Common myeloid progenitor, CD34-positive (primary cell): Measurements from ENCODE around the gene BNIPL.

Source experiments
- CTCF ChIA-PET: fragments of 350-600 bp; sonication (Branson Sonifier 250); formaldehyde crosslinking; loops from one replicate; lab custom pipeline; 2021; ENCODE audit warnings: antibody characterized with exemption; lab: Charles Lee
- POLR2A ChIA-PET: fragments of 350-600 bp; sonication (Branson Sonifier 250); formaldehyde crosslinking; loops from one replicate; lab custom pipeline; 2021; ENCODE audit warnings: antibody characterized with exemption; lab: Charles Lee
- DNase-seq, 3 donors: peaks; one replicate each; pipeline versions ENCODE4 v3.0.0 to v3.0.0-alpha.2; 2013
- H3K27ac ChIP-seq, 2 experiments: 1 replicate in 1 of 2; 2 replicates in 1 of 2; pipeline ENCODE4 v1.7.0; 2013; ENCODE audit warnings: inconsistent platforms in 2 of 2, low read length in 2 of 2, mild to moderate bottlenecking in 2 of 2, low read depth in 1 of 2, moderate library complexity in 1 of 2; ENCODE audit not compliant: severe bottlenecking in 2 of 2, insufficient read depth in 1 of 2, poor library complexity in 1 of 2
- H3K27me3 ChIP-seq, 5 experiments: replicated peaks in 2 of 5; 1 replicate in 3 of 5; 2 replicates in 2 of 5; pipeline versions ENCODE4 v1.6.1 to v1.7.0; 2013; ENCODE audit warnings: low read length in 4 of 5, mild to moderate bottlenecking in 2 of 5, moderate library complexity in 2 of 5, inconsistent platforms in 1 of 5; ENCODE audit not compliant: insufficient read depth in 5 of 5, control insufficient read depth in 4 of 5
- H3K36me3 ChIP-seq, 4 experiments: 1 replicate in 2 of 4; 2 replicates in 2 of 4; pipeline versions ENCODE4 v1.6.1 to v1.7.0; 2013; ENCODE audit warnings: low read length in 3 of 4, control low read depth in 1 of 4, mild to moderate bottlenecking in 1 of 4; ENCODE audit not compliant: control insufficient read depth in 4 of 4, insufficient read depth in 4 of 4
- H3K4me1 ChIP-seq, 4 experiments: 1 replicate in 3 of 4; 2 replicates in 1 of 4; pipeline versions ENCODE4 v1.6.1 to v1.7.1; 2013; ENCODE audit warnings: low read length in 3 of 4, mild to moderate bottlenecking in 3 of 4, control low read depth in 1 of 4, inconsistent platforms in 1 of 4, moderate library complexity in 1 of 4; ENCODE audit not compliant: control insufficient read depth in 4 of 4, insufficient read depth in 4 of 4; ENCODE audit errors: control extremely low read depth in 1 of 4
- H3K4me3 ChIP-seq, 7 experiments: 1 replicate in 4 of 7; 2 replicates in 3 of 7; pipeline versions ENCODE4 v1.5.1 to v1.7.0; 2013; ENCODE audit warnings: mild to moderate bottlenecking in 7 of 7, low read length in 6 of 7, moderate library complexity in 6 of 7, inconsistent platforms in 2 of 7, low read depth in 2 of 7, control low read depth in 1 of 7; ENCODE audit not compliant: insufficient read depth in 4 of 7, control insufficient read depth in 1 of 7; ENCODE audit errors: extremely low read depth in 1 of 7
- H3K9me3 ChIP-seq, 5 experiments: 1 replicate in 4 of 5; 2 replicates in 1 of 5; pipeline versions ENCODE4 v1.6.1 to v1.7.1; 2013; ENCODE audit warnings: low read length in 4 of 5, mild to moderate bottlenecking in 2 of 5, inconsistent platforms in 1 of 5, low read depth in 1 of 5, moderate library complexity in 1 of 5; ENCODE audit not compliant: control insufficient read depth in 4 of 5, insufficient read depth in 2 of 5; ENCODE audit errors: control extremely low read depth in 1 of 5
- WGBS: methylation state at CpG from one replicate; pipeline ENCODE4 v1.1.5; 2013; ENCODE audit not compliant: insufficient coverage; 5-methylcytosine and 5-hydroxymethylcytosine counted together

BNIPL gene

GRCh38 chr1:150997126-150997872 is 39.1 kb upstream of the BNIPL start:
- peaks cover 5 to 33% (median 23%) of the 10 kb centered on the region in 4 experiments for H3K36me3 ChIP-seq
- POLR2A ChIA-PET = interaction anchor here (0.6 to 1.2 kb wide), 2 partner anchors 9 to 59 kb away, joined by 3 read pairs; partner anchors contain the start of gene MINDY1
- WGBS = 96% methylated on average over 18 of the region's 20 CpGs

GRCh38 chr1:150997949-150998348 is 38.4 kb upstream of the BNIPL start:
- Histone ChIP-seq H3K4me1 (peaks cover 17 to 46% (median 44%) of the 10 kb centered on the region in 4 experiments), H3K27me3 (no peaks in the 10 kb centered on the region), H3K36me3 (peaks cover 5 to 36% (median 23%) of the 10 kb centered on the region in 4 experiments), H3K4me3 (no peak overlapping the region), H3K27ac (no peak overlapping the region), H3K9me3 (no peaks in the 10 kb centered on the region)
- WGBS = 70% methylated on average over 4 of the region's 5 CpGs
- ChIA-PET POLR2A (interaction anchor here (0.6 to 1.2 kb wide), 2 partner anchors 8 to 58 kb away, joined by 3 read pairs; partner anchors contain the start of gene MINDY1), CTCF (interaction anchor here (1.8 to 12.3 kb wide), 5 partner anchors 8 to 157 kb away, joined by 3 to 235 read pairs (median 7); partner anchors contain the start of genes ANXA9, MINDY1 and SETDB1)
- no peak for DNase-seq

More at GRCh38 chr1:150997126-150997872, 39.1 kb upstream of the BNIPL start:
- CTCF ChIA-PET = interaction anchor here (1.0 to 12.3 kb wide), 6 partner anchors 8 to 158 kb away, joined by 3 to 235 read pairs (median 6); partner anchors contain the start of genes ANXA9, MINDY1 and SETDB1
- DNase-seq = no peak
- H3K27ac ChIP-seq = no peak overlapping the region
- H3K27me3 ChIP-seq = no peaks in the 10 kb centered on the region
- no peak overlapping the region for H3K4me3 ChIP-seq
- no peaks in the 10 kb centered on the region for H3K9me3 ChIP-seq
- peaks cover 12 to 40% (median 37%) of the 10 kb centered on the region in 4 experiments for H3K4me1 ChIP-seq

- H3K9me3 ChIP-seq = no peaks in the 10 kb centered on the region
- H3K36me3 ChIP-seq = peaks cover 5 to 36% (median 23%) of the 10 kb centered on the region in 4 experiments
- H3K27me3 ChIP-seq = no peaks in the 10 kb centered on the region
- peaks cover 20 to 58% (median 55%) of the 10 kb centered on the region in 4 experiments for H3K4me1 ChIP-seq
- POLR2A ChIA-PET = interaction anchor here (0.5 to 0.6 kb wide), 2 partner anchors 14 to 30 kb away, joined by 3 read pairs; no protein-coding TSS in a partner anchor
- peak; percentile 68 to 92 (median 90) for DNase-seq
- H3K4me3 ChIP-seq = peak overlapping the region in 2 of 7 experiments; percentile 48 to 50
- H3K27ac ChIP-seq = peak overlapping the region; percentile 41 to 79
- CTCF ChIA-PET = interaction anchor here (0.9 to 12.3 kb wide), 6 partner anchors 6 to 156 kb away, joined by 3 to 235 read pairs (median 5); partner anchors contain the start of genes ANXA9 and MINDY1
- 3% methylated on average over 6 of the region's 17 CpGs for WGBS
Observed at GRCh38 chr1:150999051-150999674, 37.2 kb upstream of the BNIPL start.

GRCh38 chr1:150999926-151000325 is 36.5 kb upstream of the BNIPL start:
- ChIA-PET CTCF (interaction anchor here (0.5 to 12.3 kb wide), 4 partner anchors 9 to 166 kb away, joined by 3 to 235 read pairs (median 5); partner anchors contain the start of genes ANXA9, LYSMD1 and SCNM1), POLR2A (interaction anchor here (0.5 kb wide), 2 partner anchors 30 to 70 kb away, joined by 3 read pairs; no protein-coding TSS in a partner anchor)
- peak overlapping the region in 1 of 7 experiments; percentile 50 for H3K4me3 ChIP-seq
- H3K36me3 ChIP-seq = peaks cover 5 to 36% (median 23%) of the 10 kb centered on the region in 4 experiments
- H3K4me1 ChIP-seq = peaks cover 21 to 65% (median 61%) of the 10 kb centered on the region in 4 experiments
- H3K27ac ChIP-seq = peak overlapping the region; percentile 41 to 79
- no peak for DNase-seq
- WGBS = 0% methylated on average over 1 of the region's 2 CpGs
- no peaks in the 10 kb centered on the region for H3K27me3 ChIP-seq
- H3K9me3 ChIP-seq = no peaks in the 10 kb centered on the region

GRCh38 chr1:151000408-151000807 is 36.0 kb upstream of the BNIPL start:
- 100% methylated on average over 3 of the region's 3 CpGs for WGBS
- Histone ChIP-seq H3K4me1 (peaks cover 21 to 70% (median 66%) of the 10 kb centered on the region in 4 experiments), H3K4me3 (no peak overlapping the region), H3K27me3 (no peaks in the 10 kb centered on the region), H3K36me3 (peaks cover 3 to 32% (median 21%) of the 10 kb centered on the region in 4 experiments), H3K27ac (no peak overlapping the region), H3K9me3 (no peaks in the 10 kb centered on the region)
- DNase-seq = no peak
- POLR2A ChIA-PET = interaction anchor here (0.5 kb wide), 1 partner anchor 70 kb away, joined by 3 read pairs; no protein-coding TSS in a partner anchor
- CTCF ChIA-PET = interaction anchor here (0.5 to 12.3 kb wide), 4 partner anchors 9 to 166 kb away, joined by 3 to 235 read pairs (median 5); partner anchors contain the start of genes ANXA9, LYSMD1 and SCNM1

- DNase-seq = no peak
- Histone ChIP-seq H3K4me1 (peaks cover 27 to 81% (median 76%) of the 10 kb centered on the region in 4 experiments), H3K4me3 (peak overlapping the region in 1 of 7 experiments; percentile 18), H3K27ac (no peak overlapping the region), H3K27me3 (no peaks in the 10 kb centered on the region), H3K36me3 (peaks cover 3 to 29% (median 20%) of the 10 kb centered on the region in 4 experiments), H3K9me3 (no peaks in the 10 kb centered on the region)
- ChIA-PET POLR2A (no interaction called here), CTCF (interaction anchor here (0.9 to 12.3 kb wide), 5 partner anchors 19 to 55 kb away, joined by 3 to 235 read pairs (median 3); partner anchors contain the start of genes ANXA9 and C1orf56)
- 85% methylated on average over 4 of the region's 4 CpGs for WGBS
Observed at GRCh38 chr1:151001602-151002001, 34.8 kb upstream of the BNIPL start.
